Caco-2 (cell line): ENCODE measurements around the gene PKIG. TPM values are rescaled to one million over a fixed set of nuclear protein-coding genes. Genes with fewer than 3 reads are reported as not detected.

Experiments used
- BruUV-seq: library from RNA; stranded (reverse); fragments of 400-500 nt; replicated peaks from 2 replicates; lab custom pipeline; 2021; lab: Mats Ljungman, UMichigan
- CTCF ChIA-PET: fragments of 300-600 bp; sonication (Branson Sonifier 250); formaldehyde crosslinking; loops from one replicate; lab custom pipeline; 2022; ENCODE audit warnings: antibody characterized with exemption; lab: Charles Lee
- POLR2A ChIA-PET: fragments of 300-600 bp; sonication (Branson Sonifier 250); formaldehyde crosslinking; loops from one replicate; lab custom pipeline; 2022; ENCODE audit warnings: antibody characterized with exemption; lab: Charles Lee
- DNase-seq, 2 experiments: peaks; one replicate each; pipeline versions ENCODE4 v3.0.0 to v3.0.0-alpha.2; 2020 to 2022
- H3K27me3 ChIP-seq: replicated peaks from 2 replicates; pipeline ENCODE4 v1.6.0; 2011; ENCODE audit warnings: low read length; ENCODE audit not compliant: control insufficient read depth, insufficient read depth
- H3K36me3 ChIP-seq: 2 replicates; pipeline ENCODE4 v1.5.1; 2011; ENCODE audit warnings: low read length; ENCODE audit not compliant: control insufficient read depth, insufficient read depth
- H3K4me1 ChIP-seq: fragments of 250-450 bp; sonication (Bioruptor Pico); 2 replicates; pipeline ENCODE4 v1.5.1; 2020; ENCODE audit warnings: mild to moderate bottlenecking
- H3K4me3 ChIP-seq: 2 replicates; pipeline ENCODE4 v1.5.1; 2011; ENCODE audit warnings: low read depth, mild to moderate bottlenecking, control low read depth, low read length
- H3K9me3 ChIP-seq: fragments of 250-450 bp; sonication (Bioruptor Pico); 2 replicates; pipeline ENCODE4 v1.5.1; 2020; ENCODE audit warnings: mild to moderate bottlenecking, moderate library complexity
- H3K27ac Mint-ChIP-seq: one replicate; pipeline ENCODE4 v1.8.0; 2022; ENCODE audit warnings: mixed read lengths; ENCODE audit not compliant: unreplicated experiment
- H3K27me3 Mint-ChIP-seq: one replicate; pipeline ENCODE4 v1.8.0; 2022; ENCODE audit warnings: mixed read lengths; ENCODE audit not compliant: insufficient read depth, unreplicated experiment
- H3K36me3 Mint-ChIP-seq: one replicate; pipeline ENCODE4 v1.8.0; 2022; ENCODE audit warnings: mild to moderate bottlenecking, mixed read lengths; ENCODE audit not compliant: insufficient read depth, unreplicated experiment
- H3K4me1 Mint-ChIP-seq: one replicate; pipeline ENCODE4 v1.8.0; 2022; ENCODE audit warnings: low read depth, mixed read lengths; ENCODE audit not compliant: unreplicated experiment
- H3K4me3 Mint-ChIP-seq: one replicate; pipeline ENCODE4 v1.8.0; 2022; ENCODE audit warnings: mild to moderate bottlenecking, moderate library complexity, mixed read lengths; ENCODE audit not compliant: unreplicated experiment
- H3K9me3 Mint-ChIP-seq: one replicate; pipeline ENCODE4 v1.8.0; 2022; ENCODE audit warnings: mixed read lengths; ENCODE audit not compliant: unreplicated experiment
- CTCF ChIP-seq, 2 experiments: fragments of 200-600 bp in 1 of 2; IDR thresholded peaks; 1 replicate in 1 of 2; 2 replicates in 1 of 2; pipeline versions ENCODE4 v1.5.1 to v1.8.0; 2011 to 2022; ENCODE audit warnings: antibody characterized with exemption in 1 of 2, control low read depth in 1 of 2, inconsistent platforms in 1 of 2, low read depth in 1 of 2, low read length in 1 of 2, mild to moderate bottlenecking in 1 of 2, moderate library complexity in 1 of 2; ENCODE audit not compliant: insufficient read depth in 1 of 2, severe bottlenecking in 1 of 2, unreplicated experiment in 1 of 2
- intact Hi-C: fragments of 100-400 bp; cut with micrococcal nuclease; formaldehyde crosslinking; loops from one replicate; pipeline ENCODE4 v1.10.0; 2022; ENCODE audit not compliant: unreplicated experiment
- total RNA-seq: library from RNA; stranded (reverse); gene quantifications from 2 replicates; pipeline ENCODE4 v1.2.3, GENCODE V29; 2022

The PKIG gene
- total RNA-seq, 1 experiment from 2014 or later: 25.9 TPM

DNA sequence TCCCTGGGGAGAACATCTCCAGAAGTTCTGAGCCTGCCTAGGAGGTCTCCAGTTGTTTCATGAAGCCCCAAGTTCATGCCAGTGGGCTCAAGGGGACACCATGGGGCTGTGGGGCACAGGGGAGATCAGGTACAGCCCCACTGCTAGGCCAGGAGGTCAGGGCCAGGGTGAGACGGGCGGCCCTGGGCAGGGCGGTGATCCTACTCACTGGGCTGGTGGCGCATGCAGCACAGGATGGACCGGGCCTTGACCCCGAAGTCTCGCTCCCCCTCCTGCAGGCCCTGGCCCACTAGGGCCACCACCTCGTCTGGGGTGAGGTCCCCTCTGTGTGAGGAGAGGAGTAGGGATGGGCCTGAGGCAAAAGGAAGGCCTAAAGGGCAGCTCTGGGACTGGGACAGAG, 43.0 kb downstream of the PKIG start:
- Mint-ChIP-seq H3K4me3 (no peak overlapping the region), H3K4me1 (no peaks in the 10 kb centered on the region), H3K27ac (no peak overlapping the region), H3K27me3 (no peaks in the 10 kb centered on the region), H3K36me3 (peaks cover 5% of the 10 kb centered on the region), H3K9me3 (peaks cover 10% of the 10 kb centered on the region)
- no peak for DNase-seq
- no TSS peak for BruUV-seq
- Histone ChIP-seq H3K36me3 (no peaks in the 10 kb centered on the region), H3K9me3 (peaks cover 6% of the 10 kb centered on the region), H3K4me1 (no peaks in the 10 kb centered on the region), H3K4me3 (no peak overlapping the region), H3K27me3 (no peaks in the 10 kb centered on the region)
- no peak for TF ChIP-seq CTCF (IDR thresholded peaks at IDR 0.05; ENCODE audit: insufficient read depth in 1 of 2, low read depth in 1 of 2, low read length in 1 of 2, severe bottlenecking in 1 of 2, unreplicated experiment in 1 of 2)
- intact Hi-C loops: no loop called here
- ChIA-PET POLR2A (no interaction called here), CTCF (interaction anchor here (0.6 kb wide), 1 partner anchor 1215 kb away, joined by 3 read pairs; no protein-coding TSS in a partner anchor)

DNA sequence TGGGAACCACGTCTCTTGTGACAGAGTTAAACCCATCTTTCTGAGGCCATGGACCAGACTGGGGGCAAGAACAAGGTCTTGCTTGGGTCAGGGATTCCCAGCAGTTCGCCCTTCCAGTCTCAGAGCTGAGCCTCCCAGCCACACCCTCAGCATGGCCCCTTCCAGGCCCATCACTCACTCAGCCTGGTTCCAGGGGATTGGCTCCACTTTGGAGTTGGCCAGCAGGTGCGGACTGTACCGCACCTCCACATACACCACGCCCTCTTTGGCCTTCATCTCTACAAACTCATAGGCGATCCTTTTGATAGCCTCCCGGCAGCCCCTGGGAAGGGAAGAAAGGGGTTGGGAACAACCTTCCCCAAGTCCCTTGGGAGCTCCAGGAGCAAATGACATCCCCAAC, 43.9 kb downstream of the PKIG start:
- no peak for DNase-seq
- no peaks in the 10 kb centered on the region for H3K27me3 Mint-ChIP-seq
- intact Hi-C loops: no loop called here
- H3K27ac Mint-ChIP-seq: no peak overlapping the region
- H3K36me3 ChIP-seq: no peaks in the 10 kb centered on the region
- no peak overlapping the region for H3K4me3 ChIP-seq
- H3K27me3 ChIP-seq: no peaks in the 10 kb centered on the region
- H3K4me1 Mint-ChIP-seq: no peaks in the 10 kb centered on the region
- no peak overlapping the region for H3K4me3 Mint-ChIP-seq
- TF ChIP-seq CTCF (IDR thresholded peaks at IDR 0.05; ENCODE audit: insufficient read depth in 1 of 2, low read depth in 1 of 2, low read length in 1 of 2, severe bottlenecking in 1 of 2, unreplicated experiment in 1 of 2): no peak
- H3K9me3 Mint-ChIP-seq: peaks cover 10% of the 10 kb centered on the region
- BruUV-seq: no TSS peak
- ChIA-PET CTCF (no interaction called here), POLR2A (no interaction called here)
- H3K9me3 ChIP-seq: peaks cover 6% of the 10 kb centered on the region
- H3K4me1 ChIP-seq: no peaks in the 10 kb centered on the region
- H3K36me3 Mint-ChIP-seq: peaks cover 4% of the 10 kb centered on the region

- intact Hi-C loops: no loop called here
- Histone ChIP-seq H3K4me1 (no peaks in the 10 kb centered on the region), H3K4me3 (no peak overlapping the region), H3K9me3 (peaks cover 6% of the 10 kb centered on the region), H3K27me3 (no peaks in the 10 kb centered on the region), H3K36me3 (no peaks in the 10 kb centered on the region)
- DNase-seq: no peak
- H3K36me3 Mint-ChIP-seq: peaks cover 4% of the 10 kb centered on the region
- H3K27ac Mint-ChIP-seq: no peak overlapping the region
- POLR2A ChIA-PET: no interaction called here
- no TSS peak for BruUV-seq
- no peak for TF ChIP-seq CTCF (IDR thresholded peaks at IDR 0.05; ENCODE audit: insufficient read depth in 1 of 2, low read depth in 1 of 2, low read length in 1 of 2, severe bottlenecking in 1 of 2, unreplicated experiment in 1 of 2)
- no peaks in the 10 kb centered on the region for H3K27me3 Mint-ChIP-seq
- no peaks in the 10 kb centered on the region for H3K4me1 Mint-ChIP-seq
- CTCF ChIA-PET: interaction anchor here (0.7 to 1.0 kb wide), 2 partner anchors 40 to 117 kb away, joined by 3 read pairs; no protein-coding TSS in a partner anchor
- H3K4me3 Mint-ChIP-seq: no peak overlapping the region
- peaks cover 10% of the 10 kb centered on the region for H3K9me3 Mint-ChIP-seq
Observed at GRCh38 chr20:44627364-44628010, 45.1 kb downstream of the PKIG start.
